ENCODE data around the gene CALML6. TPM values are rescaled to one million over a fixed set of nuclear protein-coding genes. Genes with fewer than 3 reads are reported as not detected.

CALML6 gene
- total and polyA plus RNA-seq, 2 of the 8 experiments (the other 6 are each of a cell fraction or from before 2014, with no cell fraction given) = 0.54 to 1.3 TPM

- H2BK15ac ChIP-seq (ENCODE audit: low read length) = no peak overlapping the region
- H3K4me2 ChIP-seq (ENCODE audit: insufficient read depth in 1 of 2, low read depth in 2 of 2, low read length in 2 of 2) = no peak overlapping the region
- no peak overlapping the region for H2BK20ac ChIP-seq (ENCODE audit: low read length)
- H2AK5ac ChIP-seq (ENCODE audit: low read depth, low read length) = no peak overlapping the region
- H3K4ac ChIP-seq (replicated peaks; ENCODE audit: insufficient read length, low read depth, low read length) = no peak overlapping the region
- FAIRE-seq (no peak), DNase-seq (ENCODE audit: low read depth in 1 of 2, low spot score in 2 of 2) (no peak)
- 89% methylated on average over 33 of the region's 38 CpGs; no CpG with 5 or more reads in 1 of the 2 experiments for WGBS, 2 experiments (ENCODE audit: extremely low coverage in 1 of 2, insufficient coverage in 1 of 2, insufficient read length in 1 of 2, insufficient replicate concordance in 2 of 2, low coverage in 1 of 2, low lambda C conversion rate in 2 of 2, missing lambda C conversion rate in 1 of 2)
- H3K14ac ChIP-seq (ENCODE audit: insufficient read length) = no peak overlapping the region
- TF ChIP-seq PHF8 (conservative IDR thresholded peaks at IDR 0.05; ENCODE audit: low read depth, low read length) (no peak), E2F6 (IDR thresholded peaks at IDR 0.05) (no peak), ATF3 (IDR thresholded peaks at IDR 0.05; ENCODE audit: insufficient read depth, low read depth, low read length) (no peak), KDM5A (IDR thresholded peaks at IDR 0.05; ENCODE audit: low read length) (no peak), SP4 (IDR thresholded peaks at IDR 0.05; ENCODE audit: low read length) (no peak), FOSL1 (IDR thresholded peaks at IDR 0.05; ENCODE audit: insufficient read depth, low read depth, low read length) (no peak), CHD1 (IDR thresholded peaks at IDR 0.05; ENCODE audit: low read depth, low read length) (no peak), SUZ12 (IDR thresholded peaks at IDR 0.05; ENCODE audit: low read length) (no peak)
- no peak overlapping the region for H4K5ac ChIP-seq (ENCODE audit: insufficient read length, low read depth, low read length)
- H2BK5ac ChIP-seq (ENCODE audit: low read depth, low read length) = no peak overlapping the region
- H2AFZ ChIP-seq (ENCODE audit: low read length) = no peak overlapping the region
- no peaks in the 10 kb centered on the region for H3K27me3 ChIP-seq (replicated peaks in 1 of 4; ENCODE audit: control insufficient read depth in 3 of 4, extremely low read depth in 1 of 4, insufficient read depth in 3 of 4, low read length in 3 of 4)
- H3K18ac ChIP-seq (ENCODE audit: extremely low read depth, low read length) = no peak overlapping the region
- CTCF ChIA-PET (ENCODE audit: partially characterized antibody) = interaction anchor here (0.6 to 15.6 kb wide), 12 partner anchors 11 to 323 kb away, joined by 3 to 249 read pairs (median 4); no protein-coding TSS in a partner anchor
- H4K91ac ChIP-seq (replicated peaks; ENCODE audit: insufficient read length, low read length) = no peak overlapping the region
- no peak overlapping the region for H3K9ac ChIP-seq (replicated peaks in 1 of 4; ENCODE audit: extremely low read depth in 1 of 4, low read depth in 3 of 4, low read length in 3 of 4)
- H4K8ac ChIP-seq (ENCODE audit: extremely low read depth, insufficient read depth, low read length) = no peak overlapping the region; the same call in 1 of the 2 replicates
- H2BK12ac ChIP-seq (ENCODE audit: low read depth, low read length) = no peak overlapping the region
- H3K36me3 ChIP-seq (ENCODE audit: control insufficient read depth in 2 of 4, insufficient read depth in 4 of 4, low read length in 3 of 4) = no peaks in the 10 kb centered on the region; a peak in 1 of 8 replicates
- no peaks in the 10 kb centered on the region for H3K79me2 ChIP-seq (ENCODE audit: control insufficient read depth in 1 of 2, insufficient read depth in 2 of 2, low read length in 2 of 2)
- H3K27ac ChIP-seq (ENCODE audit: low read depth, low read length) = no peak overlapping the region
- H3K9me3 ChIP-seq (ENCODE audit: insufficient read depth in 2 of 2, low read depth in 1 of 2, low read length in 1 of 2) = peaks cover 6 to 7% of the 10 kb centered on the region in 2 experiments; a peak in 2 of 4 replicates
- H3K23me2 ChIP-seq (ENCODE audit: low read depth, low read length) = no peaks in the 10 kb centered on the region; the same call in 1 of the 2 replicates
- H3K4me3 ChIP-seq (ENCODE audit: extremely low read depth in 1 of 4, insufficient read depth in 2 of 4, low read depth in 3 of 4, low read length in 4 of 4) = no peak overlapping the region
- peaks cover 5% of the 10 kb centered on the region for H3K79me1 ChIP-seq (ENCODE audit: low read depth, low read length)
- peaks cover 0 to 3% (median 3%) of the 10 kb centered on the region in 4 experiments; a peak in 4 of 7 replicates for H3K4me1 ChIP-seq (replicated peaks in 1 of 4; ENCODE audit: control insufficient read depth in 3 of 4, insufficient read depth in 4 of 4, low read length in 3 of 4)
- H4K20me1 ChIP-seq (replicated peaks in 1 of 2; ENCODE audit: control insufficient read depth in 1 of 2, insufficient read depth in 2 of 2, low read length in 2 of 2) = peaks cover 0 to 8% of the 10 kb centered on the region in 2 experiments
- POLR2A ChIA-PET (ENCODE audit: partially characterized antibody) = no interaction called here
- no peak overlapping the region for H3K23ac ChIP-seq (ENCODE audit: insufficient read length)
- H2BK120ac ChIP-seq (replicated peaks; ENCODE audit: low read depth, low read length) = no peak overlapping the region
- H3K56ac ChIP-seq (replicated peaks; ENCODE audit: insufficient read length, low read depth, low read length) = no peak overlapping the region
These were observed 51.1 kb downstream of the CALML6 start for GRCh38 chr1:1966071-1966740.
